ENCODE data around the gene SYNM. TPM values are rescaled to one million over a fixed set of nuclear protein-coding genes. Genes with fewer than 3 reads are reported as not detected.

The SYNM gene
- total RNA-seq, 1 experiment from 2014 or later = 1.9 TPM

DNA sequence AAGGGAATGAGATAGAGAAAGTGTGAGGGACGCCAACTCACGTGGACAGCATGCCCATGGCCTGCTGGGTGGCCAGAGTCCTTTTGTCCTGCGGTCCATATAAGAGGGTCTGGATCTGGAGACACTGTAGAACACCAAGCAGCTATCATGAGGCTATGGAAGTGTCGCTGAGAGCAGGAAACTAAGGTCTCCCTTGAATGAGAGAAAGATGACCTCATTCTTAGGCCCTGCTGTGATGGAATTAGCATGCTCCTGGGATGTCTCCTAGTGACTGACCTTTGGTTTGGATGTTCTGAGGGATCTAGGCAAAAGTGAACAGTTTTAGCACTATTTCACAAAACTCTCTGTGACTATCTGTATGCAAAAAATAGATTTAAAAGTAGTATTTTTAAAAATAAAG, 34.4 kb downstream of the SYNM start:
- Histone ChIP-seq H3K27me3 (ENCODE audit: insufficient read depth, low read length) (no peaks in the 10 kb centered on the region), H3K4ac (ENCODE audit: low read depth, low read length) (no peak overlapping the region), H4K8ac (replicated peaks; ENCODE audit: insufficient read length, low read depth, low read length) (no peak overlapping the region), H3K79me1 (ENCODE audit: insufficient read depth, low read depth, low read length, poor library complexity, severe bottlenecking) (no peaks in the 10 kb centered on the region), H4K5ac (ENCODE audit: insufficient read length, low read depth, low read length) (no peak overlapping the region), H2BK15ac (ENCODE audit: low read depth, low read length) (no peak overlapping the region), H3K56ac (ENCODE audit: insufficient read length, low read depth, low read length) (no peak overlapping the region), H2BK5ac (ENCODE audit: insufficient read length, low read length) (no peak overlapping the region), H3K79me2 (ENCODE audit: insufficient read depth, low read length) (no peaks in the 10 kb centered on the region), H3K27ac (ENCODE audit: insufficient read length, low read depth, low read length) (no peak overlapping the region), H3K18ac (ENCODE audit: insufficient read length, low read depth, low read length) (no peak overlapping the region), H2AFZ (ENCODE audit: low read length) (no peak overlapping the region), H3K9me3 (ENCODE audit: control insufficient read depth, low read depth, low read length) (no peaks in the 10 kb centered on the region), H3K23me2 (ENCODE audit: insufficient read length, low read depth, low read length, poor library complexity, severe bottlenecking) (no peaks in the 10 kb centered on the region), H2AK5ac (ENCODE audit: insufficient read length, low read length) (no peak overlapping the region), H2BK20ac (ENCODE audit: low read depth, low read length, poor library complexity, severe bottlenecking) (no peak overlapping the region), H4K91ac (ENCODE audit: insufficient read length, low read depth, low read length) (no peak overlapping the region), H3K9ac (ENCODE audit: extremely low read depth, insufficient read length, low read length) (no peak overlapping the region), H4K20me1 (ENCODE audit: control insufficient read depth, insufficient read depth, insufficient read length) (no peaks in the 10 kb centered on the region), H3K14ac (ENCODE audit: insufficient read depth, low read length) (no peak overlapping the region), H3K4me1 (ENCODE audit: insufficient read depth, low read length) (peaks cover 8% of the 10 kb centered on the region), H3K23ac (ENCODE audit: insufficient read length, low read depth, low read length) (no peak overlapping the region), H3K4me2 (ENCODE audit: insufficient read depth, insufficient read length, low read length) (no peak overlapping the region), H3T11ph (ENCODE audit: low read length) (no peak overlapping the region), H2BK120ac (ENCODE audit: low read depth, low read length, poor library complexity, severe bottlenecking) (no peak overlapping the region), H2BK12ac (ENCODE audit: insufficient read length, low read depth, low read length) (no peak overlapping the region)
- H3K36me3 Mint-ChIP-seq (ENCODE audit: insufficient read depth in 1 of 3, low read depth in 3 of 3) = peaks cover 8 to 20% (median 11%) of the 10 kb centered on the region in 3 experiments; a peak in 6 of 7 replicates
- peak overlapping the region in 2 of 3 experiments; percentile 44 to 67; a peak in 2 of 7 replicates for H3K27ac Mint-ChIP-seq
- TF ChIP-seq, protein P1, sequence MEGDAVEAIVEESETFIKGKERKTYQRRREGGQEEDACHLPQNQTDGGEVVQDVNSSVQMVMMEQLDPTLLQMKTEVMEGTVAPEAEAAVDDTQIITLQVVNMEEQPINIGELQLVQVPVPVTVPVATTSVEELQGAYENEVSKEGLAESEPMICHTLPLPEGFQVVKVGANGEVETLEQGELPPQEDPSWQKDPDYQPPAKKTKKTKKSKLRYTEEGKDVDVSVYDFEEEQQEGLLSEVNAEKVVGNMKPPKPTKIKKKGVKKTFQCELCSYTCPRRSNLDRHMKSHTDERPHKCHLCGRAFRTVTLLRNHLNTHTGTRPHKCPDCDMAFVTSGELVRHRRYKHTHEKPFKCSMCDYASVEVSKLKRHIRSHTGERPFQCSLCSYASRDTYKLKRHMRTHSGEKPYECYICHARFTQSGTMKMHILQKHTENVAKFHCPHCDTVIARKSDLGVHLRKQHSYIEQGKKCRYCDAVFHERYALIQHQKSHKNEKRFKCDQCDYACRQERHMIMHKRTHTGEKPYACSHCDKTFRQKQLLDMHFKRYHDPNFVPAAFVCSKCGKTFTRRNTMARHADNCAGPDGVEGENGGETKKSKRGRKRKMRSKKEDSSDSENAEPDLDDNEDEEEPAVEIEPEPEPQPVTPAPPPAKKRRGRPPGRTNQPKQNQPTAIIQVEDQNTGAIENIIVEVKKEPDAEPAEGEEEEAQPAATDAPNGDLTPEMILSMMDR (conservative IDR thresholded peaks at IDR 0.05) = no peak
- H3K4me3 Mint-ChIP-seq = no peak overlapping the region
- peak; percentile 24 for DNase-seq
- H3K9me3 Mint-ChIP-seq = no peaks in the 10 kb centered on the region
- H3K27me3 Mint-ChIP-seq (ENCODE audit: low read depth) = no peaks in the 10 kb centered on the region
- no CpG with 5 or more reads among the region's 4 CpGs for WGBS (ENCODE audit: extremely low coverage, insufficient read length, low lambda C conversion rate)
- H3K4me1 Mint-ChIP-seq = peaks cover 45 to 58% of the 10 kb centered on the region in 2 experiments

Data from H9 (cell line).